GM18520 (cell line): ENCODE data around the gene OXLD1.
"Not testable (repeated sequence)": the region's sequence is repeated elsewhere in the genome, so short reads cannot be mapped to it uniquely, and the experiment has no call there.

Source experiments
- ATAC-seq: cut with Tn5 transposase; IDR thresholded peaks from one replicate; pipeline ENCODE4 v1.9.1; 2021; ENCODE audit not compliant: unreplicated experiment

OXLD1 gene

GRCh38 chr17:81621494-81622130 lies 44.8 kb downstream of the OXLD1 start:
- ATAC-seq, result no peak

- not testable (repeated sequence) for ATAC-seq
These were observed 48.1 kb downstream of the OXLD1 start for GRCh38 chr17:81618307-81618706.

- ATAC-seq, result no peak
These were observed 49.5 kb downstream of the OXLD1 start for GRCh38 chr17:81616877-81617276.

- ATAC-seq, result no peak
These were observed 50.9 kb downstream of the OXLD1 start for GRCh38 chr17:81615401-81615930.
